Activated CD8-positive, alpha-beta memory T cell treated with anti-CD3 and anti-CD28 coated beads for 36 hours (primary cell): ENCODE results near the gene MEF2C. TPM values are rescaled to one million over a fixed set of nuclear protein-coding genes. Genes with fewer than 3 reads are reported as not detected.

Source experiments
- CTCF ChIA-PET: fragments of 350-600 bp; sonication (Branson Sonifier 250); formaldehyde crosslinking; loops from one replicate; lab custom pipeline; 2021; ENCODE audit warnings: antibody characterized with exemption; lab: Charles Lee
- POLR2A ChIA-PET: fragments of 350-600 bp; sonication (Branson Sonifier 250); formaldehyde crosslinking; loops from one replicate; lab custom pipeline; 2021; ENCODE audit warnings: antibody characterized with exemption; lab: Charles Lee
- total RNA-seq, 2 experiments: library from RNA; stranded (reverse); gene quantifications; one replicate each; pipeline ENCODE4 v1.2.3, GENCODE V29; 2021

Gene MEF2C
- total RNA-seq, 2 experiments from 2014 or later: 0.08 to 0.15 TPM

DNA sequence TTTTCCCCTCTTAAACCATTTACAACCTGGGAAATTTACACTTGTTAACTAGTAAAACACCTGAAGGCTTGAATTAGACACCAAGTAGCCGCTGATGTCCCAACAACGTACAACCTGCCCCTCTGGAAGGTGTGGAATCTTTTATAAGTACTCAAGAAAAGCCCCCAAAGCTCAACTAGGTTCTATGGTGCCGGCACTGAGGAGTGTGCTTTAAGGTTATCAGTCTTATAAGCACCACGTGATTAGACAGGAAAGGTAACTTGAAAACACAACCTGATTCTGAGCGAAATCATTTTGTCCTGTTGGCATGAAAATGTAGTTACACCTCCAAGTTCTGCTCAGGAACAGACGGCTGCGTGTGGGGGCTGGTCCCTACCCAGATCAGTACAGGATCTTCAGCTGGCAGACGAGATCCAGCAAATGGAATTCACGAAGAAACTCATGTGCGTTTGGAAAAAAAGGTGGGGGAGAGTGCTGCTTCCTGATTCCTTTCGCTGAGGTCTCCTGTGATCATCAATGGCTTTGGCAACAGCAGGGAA is 195.5 kb downstream of the MEF2C start:
- POLR2A ChIA-PET: no interaction called here
- CTCF ChIA-PET: no interaction called here

DNA sequence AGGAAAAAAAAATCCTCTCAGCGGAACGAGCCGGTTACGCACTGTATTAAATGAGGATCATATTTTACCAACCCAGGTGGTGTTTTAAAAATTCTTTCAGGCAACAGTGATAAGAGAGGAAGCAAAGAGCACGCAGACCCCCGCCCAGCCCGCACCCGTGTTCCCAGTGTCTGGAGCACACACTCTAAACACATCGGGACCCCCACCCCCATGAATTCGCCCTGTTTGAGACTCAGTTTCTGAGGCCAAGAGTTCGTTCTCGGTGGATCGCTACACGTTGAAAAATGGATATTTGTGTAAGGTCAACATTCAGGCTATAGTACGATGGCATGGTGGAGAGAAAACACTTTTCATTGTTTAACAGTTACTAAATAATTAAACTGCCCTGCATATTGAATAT is 196.3 kb downstream of the MEF2C start:
- ChIA-PET POLR2A (no interaction called here), CTCF (no interaction called here)

DNA sequence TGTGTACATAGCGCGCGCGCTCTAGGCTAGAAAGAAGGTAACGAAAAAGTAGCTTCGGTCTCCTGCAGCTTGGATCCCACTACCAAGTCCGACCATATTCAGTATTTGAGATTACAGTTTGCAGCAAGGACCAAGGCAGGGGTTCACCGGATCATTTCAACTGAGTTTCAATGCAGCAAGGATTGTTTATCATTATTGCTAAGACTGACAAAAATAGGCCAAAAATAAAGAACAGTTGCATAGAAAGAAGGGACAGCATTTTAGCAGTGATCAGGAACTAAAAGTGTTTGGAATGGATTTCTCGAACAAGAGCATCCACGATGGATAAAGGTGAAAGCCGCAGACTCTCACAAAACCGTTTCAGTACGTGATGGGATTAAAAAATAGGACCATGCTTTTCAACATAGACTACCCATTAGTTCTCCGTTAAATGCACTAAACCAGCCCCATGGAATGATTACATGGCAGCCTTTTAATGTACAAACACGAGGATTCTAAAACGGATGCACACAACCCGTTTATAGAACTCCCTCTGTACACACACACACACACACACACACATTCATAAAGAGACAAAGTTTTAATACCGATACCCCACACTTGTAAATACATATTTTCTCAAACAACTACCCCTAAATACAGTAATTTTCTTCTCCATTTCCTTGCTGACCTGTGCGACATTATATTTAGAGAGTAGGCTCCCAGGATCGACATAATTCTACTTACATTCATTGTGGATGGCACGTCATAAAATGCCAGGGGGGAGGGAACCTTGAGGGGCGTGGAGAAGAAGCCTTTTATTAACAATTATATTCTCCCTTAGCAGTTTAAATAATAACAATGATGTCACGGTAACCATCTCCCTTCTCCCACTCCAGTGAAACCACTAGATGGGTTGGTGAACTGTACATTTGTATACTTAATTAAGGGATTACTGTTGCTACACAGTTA is 197.1 kb downstream of the MEF2C start:
- CTCF ChIA-PET: interaction anchor here (0.6 kb wide), 1 partner anchor 12 kb away, joined by 3 read pairs; no protein-coding TSS in a partner anchor
- POLR2A ChIA-PET: interaction anchor here (0.6 kb wide), 1 partner anchor 593 kb away, joined by 3 read pairs; no protein-coding TSS in a partner anchor

DNA sequence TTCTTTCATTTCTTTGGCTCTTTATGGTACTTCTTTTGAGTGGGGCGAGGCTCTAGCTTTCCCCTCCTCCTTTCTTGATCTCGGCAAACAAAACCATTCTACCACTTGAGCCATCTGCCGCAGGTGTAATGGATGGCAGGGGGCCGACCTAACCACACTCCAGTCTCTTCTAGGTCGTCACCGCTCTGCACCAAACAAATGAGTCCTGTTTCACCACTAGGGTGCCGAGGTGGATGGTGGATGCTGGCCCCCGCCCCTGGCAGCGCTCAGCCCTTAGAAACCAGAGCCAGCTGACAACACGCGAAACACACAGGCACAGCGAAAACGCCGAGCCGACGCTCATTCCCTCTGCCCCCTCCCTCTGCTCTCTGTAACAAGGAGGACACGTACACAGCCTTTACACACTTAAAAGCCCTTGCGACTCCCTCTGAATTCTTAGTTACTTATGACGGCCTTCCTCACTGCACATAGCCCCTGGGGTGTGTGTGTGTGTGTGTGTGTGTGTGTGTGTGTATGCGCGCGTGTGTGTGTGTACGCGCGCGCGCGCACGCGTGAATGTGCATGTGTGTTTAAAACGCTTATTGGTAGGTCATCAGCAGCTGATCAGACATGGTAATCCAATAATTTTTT is 199.4 kb downstream of the MEF2C start:
- ChIA-PET POLR2A (no interaction called here), CTCF (interaction anchor here (1.0 kb wide), 2 partner anchors 12 to 902 kb away, joined by 3 to 4 read pairs; no protein-coding TSS in a partner anchor)

DNA sequence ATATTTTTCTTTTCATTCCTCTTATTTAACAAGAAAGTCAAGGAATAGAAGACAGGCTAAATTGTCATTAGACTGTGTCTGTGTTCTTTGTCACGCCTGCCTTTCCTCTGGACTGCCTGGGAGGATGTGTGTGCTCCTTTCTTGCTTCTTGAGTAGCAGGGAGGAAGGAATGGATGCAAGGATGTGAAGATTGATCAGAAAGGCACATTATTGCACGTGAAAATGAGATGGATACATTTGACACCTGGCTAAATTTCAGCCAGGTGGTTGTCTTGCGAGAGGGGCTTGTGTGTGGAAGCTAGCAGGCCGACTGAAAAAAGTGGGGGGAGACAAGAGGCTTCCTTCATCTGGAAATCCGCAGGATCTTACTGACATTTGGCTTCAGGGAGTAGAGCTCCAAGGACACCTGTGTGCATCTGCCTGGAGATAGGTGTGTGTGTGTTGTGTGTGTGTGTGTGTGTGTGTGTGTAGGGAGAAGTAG is 200.1 kb downstream of the MEF2C start:
- CTCF ChIA-PET: interaction anchor here (1.4 kb wide), 1 partner anchor 8 kb away, joined by 7 read pairs; no protein-coding TSS in a partner anchor

DNA sequence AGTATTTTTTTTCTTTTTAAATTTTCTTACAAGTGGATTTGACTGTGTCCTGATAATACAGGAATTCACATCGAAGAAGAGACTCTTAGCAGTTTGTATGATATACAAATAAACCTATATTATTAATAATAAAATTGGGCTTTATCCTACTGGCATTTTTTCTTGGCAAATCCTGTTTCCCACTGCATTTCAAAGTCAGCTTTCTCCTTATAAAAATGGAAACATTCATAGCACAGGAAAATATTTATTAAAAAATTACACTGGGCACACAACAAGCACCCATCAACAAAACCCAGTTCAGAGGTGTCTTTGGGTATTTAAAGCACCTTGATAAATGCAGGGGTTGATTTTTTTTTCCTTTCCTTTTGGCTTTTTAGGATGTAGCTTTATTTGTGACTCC is 200.9 kb downstream of the MEF2C start:
- CTCF ChIA-PET: interaction anchor here (1.4 to 2.6 kb wide), 2 partner anchors 8 to 901 kb away, joined by 7 to 9 read pairs; no protein-coding TSS in a partner anchor
- POLR2A ChIA-PET: no interaction called here

More for the DNA sequence above, 200.1 kb downstream of the MEF2C start:
- POLR2A ChIA-PET: no interaction called here

DNA sequence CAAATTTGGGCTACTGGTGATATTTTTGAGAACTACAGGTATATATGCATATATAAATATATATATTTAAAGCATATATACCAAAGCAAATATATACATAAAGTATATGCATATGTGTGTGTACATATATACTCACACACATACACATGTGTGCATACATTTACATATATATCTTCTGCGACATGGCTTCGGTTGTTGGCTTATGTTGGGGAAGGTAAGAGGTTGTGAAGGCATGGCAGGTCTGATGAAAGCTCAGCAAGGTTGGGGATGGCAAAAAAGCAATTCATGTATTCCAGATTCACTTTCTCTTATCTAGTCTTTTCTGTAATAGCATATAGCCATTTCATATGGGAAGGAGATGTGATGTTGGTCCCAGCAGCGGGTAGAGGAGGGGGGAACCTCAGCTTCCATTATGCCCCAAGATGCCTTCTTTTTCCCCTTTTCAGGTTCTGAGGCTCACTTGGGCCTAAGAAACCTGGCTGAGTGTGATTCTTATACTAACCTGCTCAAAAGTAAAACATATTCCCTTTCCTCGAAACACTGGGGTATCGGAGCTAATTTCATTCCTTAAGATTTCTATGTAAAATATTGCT is 201.7 kb downstream of the MEF2C start:
- ChIA-PET CTCF (interaction anchor here (1.4 to 2.6 kb wide), 3 partner anchors 9 to 900 kb away, joined by 7 to 10 read pairs (median 9); no protein-coding TSS in a partner anchor), POLR2A (no interaction called here)

DNA sequence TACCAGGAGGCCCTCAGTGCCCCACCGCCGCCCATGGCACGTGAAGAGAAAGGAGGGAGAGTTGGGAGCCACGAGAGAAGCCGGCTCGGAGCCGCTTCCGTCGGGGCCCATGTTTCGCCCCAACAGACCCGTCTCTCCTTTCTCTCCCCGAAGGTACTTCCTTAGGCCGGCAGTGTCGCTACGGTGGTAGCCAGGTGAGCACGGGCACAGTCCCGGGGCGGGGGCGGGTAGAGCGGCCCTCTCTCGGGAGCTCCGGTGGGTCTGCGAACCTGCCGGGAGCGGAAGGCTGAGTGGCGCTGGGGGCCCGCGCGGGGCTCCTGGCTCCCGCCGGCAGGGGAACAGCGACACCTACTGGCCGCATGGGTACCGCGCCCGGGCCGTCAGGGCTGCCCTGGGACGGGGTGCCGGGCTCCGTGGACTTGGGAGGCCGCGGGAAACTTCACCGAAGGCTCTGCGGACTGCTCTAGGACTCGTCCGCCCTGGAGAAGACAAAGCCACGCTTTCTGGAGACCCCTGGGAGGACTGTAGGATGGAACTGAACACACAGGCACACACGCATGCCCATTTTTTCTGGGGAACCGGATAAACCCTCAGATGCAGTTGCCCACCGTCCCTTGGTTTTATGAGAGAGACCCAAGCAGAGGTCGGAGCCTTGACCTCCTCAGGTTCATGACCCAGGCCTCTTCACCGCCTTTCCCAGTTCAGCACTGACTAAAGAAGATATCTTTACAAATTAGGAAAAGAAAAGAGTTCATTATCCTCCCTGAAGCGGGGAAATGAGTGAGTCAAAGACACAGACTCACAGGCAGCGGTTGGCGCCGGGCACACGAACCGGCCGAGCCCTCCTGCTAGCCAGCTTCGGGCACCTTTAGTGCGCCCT is 202.5 kb downstream of the MEF2C start:
- POLR2A ChIA-PET: no interaction called here

DNA sequence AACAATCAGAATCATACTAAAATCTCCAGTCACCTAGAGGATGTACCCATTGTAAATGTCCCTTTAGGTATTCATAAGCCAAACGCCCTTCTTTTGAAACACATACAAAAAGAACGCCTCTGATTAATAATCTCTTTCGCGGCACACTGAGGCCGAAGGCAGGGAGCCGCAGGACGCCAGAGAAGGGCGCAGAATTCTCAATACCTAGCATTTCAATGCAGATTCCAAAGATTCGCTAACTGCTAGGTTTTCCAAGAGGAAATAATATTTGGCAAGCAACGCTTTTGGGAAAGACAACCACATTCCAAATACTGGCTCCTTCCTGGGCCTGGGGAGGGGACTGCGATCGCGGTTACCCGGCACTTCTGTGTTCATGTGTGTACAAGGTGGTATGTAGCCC is 203.3 kb downstream of the MEF2C start:
- CTCF ChIA-PET: interaction anchor here (0.6 to 2.6 kb wide), 7 partner anchors 10 to 905 kb away, joined by 3 to 10 read pairs (median 4); no protein-coding TSS in a partner anchor
- POLR2A ChIA-PET: no interaction called here

More for the DNA sequence above, 202.5 kb downstream of the MEF2C start:
- CTCF ChIA-PET: interaction anchor here (0.6 to 2.6 kb wide), 6 partner anchors 10 to 906 kb away, joined by 3 to 10 read pairs (median 4); no protein-coding TSS in a partner anchor

DNA sequence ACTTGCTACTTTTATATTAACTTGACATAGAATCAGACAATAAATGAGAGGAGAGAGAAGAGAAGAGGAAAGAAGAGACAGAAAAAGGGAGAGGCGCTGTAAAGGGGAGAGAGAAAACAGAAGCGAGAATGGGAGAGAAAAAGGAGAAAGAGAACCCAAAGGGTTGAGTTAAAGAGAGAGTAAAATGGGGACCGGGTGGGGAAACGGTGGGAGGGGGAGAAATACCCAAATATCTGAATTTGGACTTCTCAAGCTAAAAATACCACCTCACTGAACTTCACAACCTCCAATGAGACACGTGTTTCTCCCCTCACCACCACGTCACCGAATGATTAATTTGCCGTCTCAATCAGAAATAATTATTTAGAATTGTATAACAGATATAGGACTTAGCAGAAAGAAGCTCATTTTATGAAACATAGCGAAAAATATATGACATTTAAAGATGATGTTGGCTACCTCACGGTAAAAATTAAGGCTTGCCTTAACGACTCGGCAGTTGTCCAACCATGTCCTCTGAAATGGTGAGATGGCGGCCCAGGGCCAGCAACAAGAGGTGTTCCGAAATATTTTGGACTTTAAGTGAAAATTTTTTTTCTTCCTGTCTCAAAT is 204.1 kb downstream of the MEF2C start:
- ChIA-PET CTCF (interaction anchor here (0.9 to 1.1 kb wide), 2 partner anchors 12 to 13 kb away, joined by 3 to 7 read pairs; no protein-coding TSS in a partner anchor), POLR2A (no interaction called here)

DNA sequence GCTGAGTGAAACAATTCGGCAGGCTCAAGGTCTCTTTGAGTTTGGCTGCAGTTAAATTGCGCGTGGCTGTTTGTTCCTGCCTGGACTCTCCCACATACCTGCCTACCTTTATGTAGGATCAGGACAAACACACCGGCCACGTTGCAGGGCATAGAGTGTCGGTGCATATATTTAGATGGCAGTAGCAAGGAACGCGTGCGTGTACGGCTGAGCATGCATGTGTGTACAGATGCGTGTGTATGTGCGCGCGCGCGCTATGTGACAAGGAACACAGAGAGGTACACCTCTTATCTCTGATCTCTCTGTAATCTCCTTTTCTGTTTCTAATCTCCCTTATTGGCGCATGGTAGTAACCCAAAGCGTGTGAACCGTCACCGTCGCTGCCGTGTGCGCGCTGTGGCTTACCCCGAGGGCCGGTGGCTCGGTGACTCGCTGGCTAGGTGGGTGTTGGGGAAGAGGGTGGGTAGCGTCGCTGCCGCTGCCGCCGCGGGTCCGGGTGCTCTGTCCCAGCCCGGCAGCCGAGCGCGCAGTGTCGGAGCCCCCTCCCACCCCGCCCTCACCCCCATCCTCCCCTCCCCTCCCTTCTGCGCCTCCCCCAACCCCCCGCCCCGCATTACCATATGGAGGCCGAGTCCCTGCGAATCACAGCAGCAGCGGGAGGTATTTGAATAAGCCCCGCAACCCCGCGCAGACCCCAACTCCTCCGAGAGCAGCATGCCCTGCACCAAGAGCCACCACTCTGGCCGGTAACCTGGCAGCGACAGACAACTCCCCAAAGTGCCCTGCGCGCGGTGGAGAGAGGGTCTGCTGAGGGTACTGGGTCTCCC is 204.8 kb downstream of the MEF2C start:
- POLR2A ChIA-PET: no interaction called here
- CTCF ChIA-PET: interaction anchor here (0.9 to 1.1 kb wide), 2 partner anchors 12 kb away, joined by 3 to 7 read pairs; no protein-coding TSS in a partner anchor

DNA sequence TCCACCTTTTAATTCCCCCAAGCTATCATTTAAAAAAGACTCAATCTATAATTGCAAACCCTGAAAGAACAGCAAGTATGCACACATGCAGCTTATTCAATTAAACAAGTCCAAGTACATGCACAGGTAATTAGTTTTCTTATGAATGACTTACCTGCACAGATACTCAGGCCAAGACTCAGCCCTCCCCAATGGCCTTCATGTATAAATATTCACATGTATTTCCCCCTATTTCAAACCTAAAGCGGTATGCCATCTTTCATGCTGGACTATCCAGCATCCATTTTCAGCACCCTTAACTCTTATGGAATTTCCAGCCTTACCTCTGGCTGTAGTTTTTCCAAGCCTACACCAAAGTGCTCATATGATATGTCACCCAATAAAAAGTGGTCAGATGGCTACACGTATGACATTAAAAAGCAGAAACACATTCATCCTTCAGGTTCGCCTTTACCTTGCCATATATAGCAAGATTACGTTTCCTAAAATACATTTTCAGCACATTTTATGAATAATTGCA is 205.5 kb downstream of the MEF2C start:
- ChIA-PET POLR2A (no interaction called here), CTCF (no interaction called here)

DNA sequence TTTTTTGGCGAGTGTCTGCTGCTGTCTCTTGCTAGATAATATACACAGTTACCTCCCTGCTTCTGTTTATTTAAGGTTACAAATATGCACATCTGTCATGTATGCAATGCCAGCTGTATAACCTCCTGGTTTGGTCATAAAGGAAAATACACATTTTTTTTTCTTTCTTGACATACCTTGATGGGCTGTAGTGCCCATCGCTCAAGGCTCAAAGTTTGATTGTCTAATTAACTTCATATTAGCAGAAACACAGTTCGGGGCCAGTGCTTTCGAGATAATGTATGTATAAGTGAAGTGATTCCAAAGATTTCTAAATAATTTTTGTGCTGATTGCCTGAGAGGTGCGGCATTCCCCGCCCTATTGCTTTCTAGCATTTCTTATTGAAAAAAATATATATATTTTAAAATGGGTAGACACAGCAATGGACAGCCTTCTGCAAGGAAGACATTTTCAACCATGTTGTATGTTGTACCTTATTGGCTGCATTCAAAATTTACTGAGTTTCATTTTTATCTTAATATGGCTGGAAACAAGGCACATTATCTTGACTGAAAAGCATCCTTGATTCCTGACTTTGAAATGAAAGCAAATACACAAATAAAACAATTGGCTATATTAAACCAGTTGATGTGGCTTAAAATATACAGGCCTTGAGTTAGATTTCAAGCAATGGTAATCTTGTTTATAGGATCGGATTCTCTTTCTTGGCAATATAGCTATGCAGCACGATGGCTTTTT is 206.2 kb downstream of the MEF2C start:
- ChIA-PET POLR2A (no interaction called here), CTCF (no interaction called here)

DNA sequence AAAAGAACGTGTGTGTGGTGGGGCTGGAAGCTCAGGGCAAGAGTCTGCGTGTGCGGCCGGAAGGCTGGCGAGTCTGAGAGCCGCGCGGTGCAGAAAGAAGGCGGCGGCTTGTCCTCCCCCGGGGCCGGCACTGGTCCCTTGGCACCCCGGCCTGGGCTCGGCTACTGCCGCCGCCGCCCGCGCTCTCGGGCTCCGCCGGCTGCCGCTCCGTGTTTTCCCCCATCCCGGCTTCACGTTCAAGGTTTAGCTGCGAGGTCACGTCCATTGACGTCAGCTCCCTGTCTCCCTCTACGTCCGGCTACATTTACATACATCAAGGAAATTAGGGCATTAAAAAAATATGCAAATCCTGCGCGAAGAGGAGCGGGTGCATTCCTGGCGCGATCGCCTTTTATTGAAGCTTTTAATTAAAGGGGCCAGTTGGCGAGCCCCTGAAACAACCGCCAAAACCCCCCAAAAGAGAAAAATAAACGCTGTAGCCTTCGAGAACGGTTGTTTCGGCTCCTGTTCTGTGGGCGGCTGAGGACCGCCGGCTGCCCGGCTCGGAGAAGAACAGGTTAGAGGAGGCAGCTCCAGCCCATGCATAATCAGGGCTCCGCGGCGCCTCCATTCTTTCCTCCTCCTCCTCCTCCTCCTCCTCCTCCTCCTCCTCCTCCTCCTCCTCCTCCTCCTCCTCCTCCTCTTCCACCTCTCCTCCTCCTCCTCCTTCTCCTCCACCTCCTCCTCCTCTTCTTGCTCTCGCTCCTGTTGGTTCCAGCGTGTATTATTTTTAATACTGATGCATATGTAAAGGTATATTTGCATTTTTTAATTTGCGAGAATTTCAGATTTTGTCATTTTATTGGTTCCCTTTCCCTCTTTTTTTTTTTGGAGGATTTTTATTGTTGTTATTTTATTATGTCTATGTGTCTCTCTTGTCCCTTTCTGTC is 207.0 kb downstream of the MEF2C start:
- POLR2A ChIA-PET: no interaction called here
- CTCF ChIA-PET: interaction anchor here (0.7 kb wide), 1 partner anchor 22 kb away, joined by 3 read pairs; no protein-coding TSS in a partner anchor
